PC-9 (cell line): ENCODE measurements around the gene FUS. TPM values are rescaled to one million over a fixed set of nuclear protein-coding genes. Genes with fewer than 3 reads are reported as not detected.

Experiments used
- BruUV-seq: library from RNA; stranded (reverse); fragments of 400-500 nt; replicated peaks from 2 replicates; lab custom pipeline; 2021; lab: Mats Ljungman, UMichigan
- CTCF ChIA-PET: fragments of 300-600 bp; sonication (Branson Sonifier 250); formaldehyde crosslinking; loops from one replicate; lab custom pipeline; 2022; ENCODE audit warnings: antibody characterized with exemption; lab: Charles Lee
- POLR2A ChIA-PET: fragments of 300-600 bp; sonication (Branson Sonifier 250); formaldehyde crosslinking; loops from one replicate; lab custom pipeline; 2022; ENCODE audit warnings: antibody characterized with exemption; ENCODE audit not compliant: unreplicated experiment; lab: Charles Lee
- DNase-seq, 2 experiments: peaks; one replicate each; pipeline versions ENCODE4 v3.0.0 to v3.0.0-alpha.2; 2015 to 2022; ENCODE audit warnings: mixed read lengths in 1 of 2
- H2AFZ ChIP-seq: fragments of 200-600 bp; sonication (generic); 2 replicates; pipeline ENCODE4 v1.8.1; 2017; ENCODE audit warnings: antibody characterized with exemption
- H3F3A ChIP-seq: fragments of 200-600 bp; sonication (generic); 2 replicates; pipeline ENCODE4 v1.8.1; 2017; ENCODE audit warnings: antibody characterized with exemption, mild to moderate bottlenecking, low read depth; ENCODE audit not compliant: insufficient read depth
- H3K27ac ChIP-seq: fragments of 200-600 bp; sonication (generic); 2 replicates; pipeline ENCODE4 v1.6.1; 2016; ENCODE audit warnings: mixed run types
- H3K27me3 ChIP-seq: fragments of 200-600 bp; sonication (generic); 2 replicates; pipeline ENCODE4 v1.6.1; 2016; ENCODE audit warnings: low read depth, mixed run types; ENCODE audit not compliant: insufficient read depth
- H3K36me3 ChIP-seq: fragments of 200-600 bp; sonication (generic); 2 replicates; pipeline ENCODE4 v1.6.1; 2016; ENCODE audit warnings: low read depth, mixed run types
- H3K4me1 ChIP-seq: fragments of 200-600 bp; sonication (generic); replicated peaks from 2 replicates; pipeline ENCODE4 v1.6.1; 2016; ENCODE audit warnings: mixed run types; ENCODE audit not compliant: insufficient read depth
- H3K4me2 ChIP-seq: fragments of 200-600 bp; sonication (generic); 2 replicates; pipeline ENCODE4 v1.6.1; 2017; ENCODE audit warnings: mixed run types
- H3K4me3 ChIP-seq: fragments of 200-600 bp; sonication (generic); 2 replicates; pipeline ENCODE4 v1.6.1; 2016; ENCODE audit warnings: mixed run types
- H3K79me2 ChIP-seq: fragments of 200-600 bp; sonication (generic); 2 replicates; pipeline ENCODE4 v1.6.1; 2017; ENCODE audit warnings: low read depth, mixed run types
- H3K9me2 ChIP-seq: fragments of 200-600 bp; sonication (generic); 2 replicates; pipeline ENCODE4 v1.8.1; 2017; ENCODE audit warnings: mild to moderate bottlenecking; ENCODE audit not compliant: insufficient read depth
- H3K9me3 ChIP-seq: fragments of 200-600 bp; sonication (generic); 2 replicates; pipeline ENCODE4 v1.8.1; 2016; ENCODE audit warnings: low read depth; ENCODE audit not compliant: insufficient read depth
- H4K20me1 ChIP-seq: fragments of 200-600 bp; sonication (generic); 2 replicates; pipeline ENCODE4 v1.8.1; 2017; ENCODE audit not compliant: insufficient read depth
- EZH2 ChIP-seq: fragments of 200-600 bp; sonication (generic); IDR thresholded peaks from 2 replicates; pipeline ENCODE4 v1.8.0; 2017; ENCODE audit warnings: antibody characterized with exemption, low read depth
- intact Hi-C: fragments of 100-400 bp; cut with micrococcal nuclease; formaldehyde crosslinking; loops from one replicate; pipeline ENCODE4 v1.10.0; 2022; ENCODE audit not compliant: unreplicated experiment
- total RNA-seq: library from RNA; stranded (reverse); gene quantifications from 2 replicates; pipeline ENCODE4 v1.2.3, GENCODE V29; 2021
- TF ChIP-seq, protein P1 (sequence below): fragments of 200-600 bp; sonication (generic); conservative IDR thresholded peaks from 2 replicates; pipeline ENCODE4 v1.6.1; 2017; ENCODE audit warnings: mixed run types, antibody characterized with exemption, mild to moderate bottlenecking, moderate library complexity

The FUS gene
- total RNA-seq, 1 experiment from 2014 or later: 637 TPM

GRCh38 chr16:31133046-31133501 is 46.9 kb upstream of the FUS start:
- peaks cover 12% of the 10 kb centered on the region for H3K79me2 ChIP-seq
- H3K4me2 ChIP-seq: peak overlapping the region; percentile 75; the same call in 1 of the 2 replicates
- H4K20me1 ChIP-seq: no peaks in the 10 kb centered on the region
- TF ChIP-seq, protein P1, sequence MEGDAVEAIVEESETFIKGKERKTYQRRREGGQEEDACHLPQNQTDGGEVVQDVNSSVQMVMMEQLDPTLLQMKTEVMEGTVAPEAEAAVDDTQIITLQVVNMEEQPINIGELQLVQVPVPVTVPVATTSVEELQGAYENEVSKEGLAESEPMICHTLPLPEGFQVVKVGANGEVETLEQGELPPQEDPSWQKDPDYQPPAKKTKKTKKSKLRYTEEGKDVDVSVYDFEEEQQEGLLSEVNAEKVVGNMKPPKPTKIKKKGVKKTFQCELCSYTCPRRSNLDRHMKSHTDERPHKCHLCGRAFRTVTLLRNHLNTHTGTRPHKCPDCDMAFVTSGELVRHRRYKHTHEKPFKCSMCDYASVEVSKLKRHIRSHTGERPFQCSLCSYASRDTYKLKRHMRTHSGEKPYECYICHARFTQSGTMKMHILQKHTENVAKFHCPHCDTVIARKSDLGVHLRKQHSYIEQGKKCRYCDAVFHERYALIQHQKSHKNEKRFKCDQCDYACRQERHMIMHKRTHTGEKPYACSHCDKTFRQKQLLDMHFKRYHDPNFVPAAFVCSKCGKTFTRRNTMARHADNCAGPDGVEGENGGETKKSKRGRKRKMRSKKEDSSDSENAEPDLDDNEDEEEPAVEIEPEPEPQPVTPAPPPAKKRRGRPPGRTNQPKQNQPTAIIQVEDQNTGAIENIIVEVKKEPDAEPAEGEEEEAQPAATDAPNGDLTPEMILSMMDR: no peak
- TF ChIP-seq EZH2: no peak
- H3K9me2 ChIP-seq: no peaks in the 10 kb centered on the region
- peaks cover 52% of the 10 kb centered on the region for H3F3A ChIP-seq
- intact Hi-C loops: no loop called here
- DNase-seq: no peak
- no peak overlapping the region for H3K27ac ChIP-seq
- H2AFZ ChIP-seq: no peak overlapping the region
- no TSS peak for BruUV-seq
- H3K27me3 ChIP-seq: no peaks in the 10 kb centered on the region
- ChIA-PET POLR2A (interaction anchor here (0.6 to 0.7 kb wide), 2 partner anchors 27 to 41 kb away, joined by 3 to 6 read pairs; no protein-coding TSS in a partner anchor), CTCF (no interaction called here)
- H3K9me3 ChIP-seq: no peaks in the 10 kb centered on the region
- H3K36me3 ChIP-seq: no peaks in the 10 kb centered on the region; the same call in 1 of the 2 replicates
- peaks cover 72% of the 10 kb centered on the region for H3K4me1 ChIP-seq
- no peak overlapping the region for H3K4me3 ChIP-seq

GRCh38 chr16:31134091-31134571 is 45.8 kb upstream of the FUS start:
- CTCF ChIA-PET: interaction anchor here (1.0 kb wide), 1 partner anchor 8 kb away, joined by 5 read pairs; no protein-coding TSS in a partner anchor
- Histone ChIP-seq H3K9me3 (no peaks in the 10 kb centered on the region), H4K20me1 (no peaks in the 10 kb centered on the region), H3F3A (peaks cover 47% of the 10 kb centered on the region), H3K9me2 (no peaks in the 10 kb centered on the region), H3K27ac (peak overlapping the region; percentile 71), H3K4me1 (peaks cover 69% of the 10 kb centered on the region), H3K4me3 (peak overlapping the region; percentile 59), H3K27me3 (no peaks in the 10 kb centered on the region), H3K36me3 (no peaks in the 10 kb centered on the region; the same call in 1 of the 2 replicates), H2AFZ (no peak overlapping the region), H3K79me2 (peaks cover 12% of the 10 kb centered on the region), H3K4me2 (peak overlapping the region; percentile 75)
- intact Hi-C loops: loop anchor here (2.0 kb wide), 1 partner anchor 59 kb away; the partner anchor contains the start of genes ZNF646 and ZNF668
- peak; percentile 60 to 64 for DNase-seq
- BruUV-seq: no TSS peak
- TF ChIP-seq EZH2: no peak
- TF ChIP-seq, protein P1: no peak
- POLR2A ChIA-PET: interaction anchor here (0.7 to 3.1 kb wide), 4 partner anchors 17 to 60 kb away, joined by 3 to 29 read pairs (median 6); partner anchors contain the start of genes KAT8 and ZNF668

- peak; percentile 70 to 76 for DNase-seq
- Histone ChIP-seq H3K9me3 (no peaks in the 10 kb centered on the region), H3K4me2 (peak overlapping the region; percentile 75), H3F3A (peaks cover 47% of the 10 kb centered on the region), H3K79me2 (peaks cover 12% of the 10 kb centered on the region), H3K4me3 (peak overlapping the region; percentile 59), H3K9me2 (no peaks in the 10 kb centered on the region), H3K27ac (peak overlapping the region; percentile 71), H2AFZ (no peak overlapping the region), H3K36me3 (no peaks in the 10 kb centered on the region), H4K20me1 (no peaks in the 10 kb centered on the region), H3K27me3 (no peaks in the 10 kb centered on the region), H3K4me1 (peaks cover 68% of the 10 kb centered on the region)
- TSS peak; percentile 60 for BruUV-seq
- no peak for TF ChIP-seq EZH2
- TF ChIP-seq, protein P1: no peak; the same call in 1 of the 2 replicates
- POLR2A ChIA-PET: interaction anchor here (0.6 to 3.1 kb wide), 5 partner anchors 17 to 132 kb away, joined by 3 to 29 read pairs (median 5); partner anchors contain the start of genes KAT8 and ZNF668
- intact Hi-C loops: loop anchor here (2.0 kb wide), 1 partner anchor 60 kb away; the partner anchor contains the start of genes ZNF646 and ZNF668
- CTCF ChIA-PET: interaction anchor here (1.0 kb wide), 1 partner anchor 7 kb away, joined by 5 read pairs; no protein-coding TSS in a partner anchor
Measured at GRCh38 chr16:31134625-31135534, 45.1 kb upstream of the FUS start.
